HK-2 (cell line): ENCODE results near the gene SHISA5.
"Not testable (repeated sequence)": the region's sequence is repeated elsewhere in the genome, so short reads cannot be mapped to it uniquely, and the experiment has no call there.

ENCODE experiments used
- DNase-seq: peaks from one replicate; pipeline ENCODE4 v3.0.0-alpha.2; 2018; ENCODE audit not compliant: unreplicated experiment

The SHISA5 gene

DNA sequence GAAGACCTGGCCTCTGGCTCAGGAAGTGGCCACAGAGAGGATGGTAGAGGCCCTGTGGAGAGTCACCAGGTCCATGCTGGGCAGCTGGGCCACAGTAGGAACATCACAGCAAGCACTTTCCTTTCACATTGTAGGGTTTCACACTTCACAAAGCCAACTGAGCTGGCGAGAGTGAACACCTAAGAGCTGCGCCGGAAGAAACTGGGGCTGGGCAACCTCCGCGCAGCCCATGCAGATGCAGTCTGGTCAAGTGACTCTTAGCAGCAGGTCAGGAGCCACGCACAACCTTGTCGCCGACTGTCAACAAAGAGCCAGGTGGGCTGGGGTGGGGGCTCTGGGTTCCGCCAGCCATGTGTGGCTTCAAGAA, 15.3 kb upstream of the SHISA5 start:
- DNase-seq, result no peak

GRCh38 chr3:48518638-48519276, 14.8 kb upstream of the SHISA5 start:
- no peak for DNase-seq

GRCh38 chr3:48518069-48518468, 14.1 kb upstream of the SHISA5 start:
- no peak for DNase-seq

- DNase-seq, result no peak
These were observed 12.6 kb upstream of the SHISA5 start for GRCh38 chr3:48516571-48516970.

- no peak for DNase-seq
These were observed 10.7 kb upstream of the SHISA5 start for GRCh38 chr3:48514431-48515227.

DNA sequence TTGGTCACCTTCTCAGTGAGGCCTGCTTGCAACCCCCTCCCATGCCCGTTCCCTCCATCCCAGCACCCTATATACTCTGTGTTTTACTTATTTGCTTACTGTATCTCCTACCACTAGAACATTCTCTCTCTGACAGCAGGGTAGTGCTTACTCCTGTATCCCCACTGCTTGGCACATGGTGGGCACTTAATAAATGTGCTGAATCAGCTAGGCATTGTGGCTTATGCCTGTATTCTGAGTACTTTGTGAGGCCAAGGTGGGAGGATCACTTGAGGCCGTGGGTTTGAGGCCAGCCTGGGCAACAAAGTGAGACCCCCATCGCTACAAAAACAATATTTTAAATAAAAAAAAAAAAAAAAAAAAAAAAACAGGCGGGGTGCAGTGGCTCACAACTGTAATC, 7.6 kb upstream of the SHISA5 start:
- DNase-seq, result no peak

DNA sequence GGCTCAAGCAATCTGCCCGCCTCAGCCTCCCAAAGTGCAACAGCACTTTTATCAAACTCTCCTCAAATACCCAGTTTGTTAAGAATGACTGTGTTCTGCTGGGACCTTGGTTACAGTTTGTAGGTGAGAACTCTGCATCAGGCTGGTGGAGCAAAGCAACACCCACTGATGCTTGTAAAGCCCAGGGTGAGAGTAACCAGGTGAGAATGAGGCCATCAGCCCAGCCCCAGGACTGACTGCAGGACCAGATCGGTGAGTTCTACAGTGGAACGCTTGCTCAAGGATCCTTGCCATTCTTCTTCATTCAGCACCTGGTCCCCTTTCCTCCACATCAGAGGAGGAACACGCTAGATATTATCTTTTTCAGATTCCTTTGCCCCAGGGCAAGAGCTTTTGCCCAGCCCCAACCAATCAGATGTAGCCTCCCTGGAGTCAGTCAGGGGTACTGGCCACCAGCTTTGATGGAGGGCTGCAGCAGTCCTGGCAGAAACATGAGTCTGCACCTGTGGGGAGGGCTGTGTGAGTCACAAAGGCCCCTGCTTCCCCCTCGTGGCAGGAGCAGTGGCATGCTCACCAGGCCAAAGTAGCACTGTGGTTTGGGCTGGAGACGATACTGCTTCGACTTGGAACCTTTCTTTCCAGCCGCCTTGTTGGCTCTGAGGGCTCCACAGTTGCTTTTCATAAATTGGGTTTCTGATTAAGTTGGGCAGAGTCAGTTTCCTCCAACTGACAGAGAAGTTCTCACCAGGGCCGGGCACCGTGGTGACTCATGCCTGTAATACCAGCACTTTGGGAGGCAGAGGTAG, 3.5 kb upstream of the SHISA5 start:
- DNase-seq, result peak; percentile 65

DNA sequence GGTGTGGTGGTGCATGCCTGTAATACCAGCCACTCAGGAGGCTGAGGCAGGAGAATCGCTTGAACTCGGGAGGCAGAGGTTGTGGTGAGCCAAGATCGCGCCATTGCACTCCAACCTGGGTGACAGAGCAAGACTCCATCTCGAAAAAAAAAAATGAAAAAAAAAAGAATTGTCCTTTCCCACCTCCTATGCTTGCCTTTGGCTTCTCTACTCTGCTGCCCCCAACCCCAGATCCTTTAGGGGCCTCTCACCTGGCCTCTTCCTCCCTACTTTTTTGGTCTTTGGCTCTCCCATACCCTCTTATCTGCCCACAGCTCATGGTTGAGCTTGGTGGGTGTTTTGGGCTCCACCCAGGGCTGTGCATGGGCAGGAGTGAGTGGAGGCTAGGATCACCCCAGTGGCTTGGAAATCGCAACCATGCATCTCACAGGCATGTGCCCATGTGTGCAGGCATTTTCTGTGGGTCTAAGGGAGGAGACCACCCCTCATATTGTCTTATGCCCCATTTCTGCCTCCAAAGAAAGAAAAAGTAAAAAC, 2.1 kb upstream of the SHISA5 start:
- DNase-seq, result no peak

GRCh38 chr3:48505146-48505545, 1.2 kb upstream of the SHISA5 start:
- DNase-seq, result no peak

DNA sequence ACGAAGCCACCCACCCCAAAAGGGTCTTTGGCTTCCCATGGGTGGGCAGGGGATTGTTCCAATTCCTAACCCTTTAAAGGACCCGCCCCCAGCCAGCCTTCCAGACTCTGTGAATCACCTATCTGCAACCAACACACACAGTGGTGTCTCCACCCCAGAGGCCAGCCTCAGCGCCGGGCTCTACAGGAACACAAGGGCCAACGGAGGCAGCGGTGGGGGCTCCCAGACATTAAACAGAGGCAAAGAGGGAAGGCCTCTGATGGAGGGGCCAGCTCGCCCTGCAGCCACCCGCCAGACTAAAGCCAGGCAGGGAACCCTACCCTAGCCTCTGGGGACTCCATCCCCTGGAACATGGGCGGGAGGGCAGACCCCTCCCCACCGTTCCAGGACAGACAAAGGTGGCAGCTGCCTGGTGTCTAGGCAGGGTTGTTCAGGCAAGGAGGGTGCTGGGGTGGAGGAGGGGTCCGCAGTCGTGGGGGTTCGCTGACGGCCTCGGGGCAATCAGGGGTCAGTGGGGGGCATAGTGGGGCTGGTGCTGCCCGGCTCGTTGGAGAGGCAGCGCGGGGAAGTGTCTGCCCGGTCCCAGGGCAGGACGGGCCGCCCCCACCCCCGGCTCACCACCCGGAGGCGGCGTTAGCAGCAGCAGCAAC, 448 bp downstream of the SHISA5 start:
- DNase-seq, result peak; percentile 44

DNA sequence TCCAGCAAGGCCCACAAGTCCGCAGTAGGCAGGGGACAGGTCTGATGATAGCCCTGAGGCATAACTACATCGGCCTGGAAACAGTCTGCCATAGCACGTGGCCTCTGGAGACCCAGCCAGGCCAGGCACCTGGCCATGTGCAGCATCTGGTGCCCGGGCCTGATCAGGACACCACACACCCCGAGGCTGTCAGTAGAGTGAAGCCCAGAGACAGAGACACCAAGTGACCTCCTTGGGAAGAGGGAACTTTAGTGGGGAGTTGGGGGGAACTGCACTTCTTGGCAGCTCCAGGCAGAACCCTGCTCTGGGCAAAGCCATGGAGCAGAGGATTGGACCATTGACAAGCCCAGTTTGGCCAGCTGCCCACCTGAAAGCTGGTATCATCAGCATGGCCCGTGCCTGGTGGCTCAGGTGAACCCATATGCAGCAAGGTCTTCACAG, 1.2 kb downstream of the SHISA5 start:
- no peak for DNase-seq

GRCh38 chr3:48502121-48502520, 1.9 kb downstream of the SHISA5 start:
- no peak for DNase-seq

DNA sequence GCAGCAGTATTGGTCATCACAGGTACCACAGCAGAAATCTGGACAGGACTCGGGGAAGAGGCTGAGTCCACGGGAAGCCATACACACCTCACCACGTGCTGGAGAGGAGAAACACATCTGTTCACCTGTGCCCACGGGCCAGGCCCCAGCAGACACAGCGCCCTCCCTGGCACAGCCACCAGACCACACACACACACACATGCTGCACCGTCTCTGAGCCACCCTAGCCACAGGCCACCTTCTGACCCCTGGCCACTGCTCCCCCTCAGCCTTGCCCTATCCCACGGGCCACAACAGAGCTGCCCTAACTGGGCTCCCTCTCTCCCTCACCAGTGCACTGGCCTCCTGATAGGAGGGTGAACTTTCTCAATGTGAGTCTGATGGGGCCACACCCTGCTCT, 2.8 kb downstream of the SHISA5 start:
- no peak for DNase-seq

DNA sequence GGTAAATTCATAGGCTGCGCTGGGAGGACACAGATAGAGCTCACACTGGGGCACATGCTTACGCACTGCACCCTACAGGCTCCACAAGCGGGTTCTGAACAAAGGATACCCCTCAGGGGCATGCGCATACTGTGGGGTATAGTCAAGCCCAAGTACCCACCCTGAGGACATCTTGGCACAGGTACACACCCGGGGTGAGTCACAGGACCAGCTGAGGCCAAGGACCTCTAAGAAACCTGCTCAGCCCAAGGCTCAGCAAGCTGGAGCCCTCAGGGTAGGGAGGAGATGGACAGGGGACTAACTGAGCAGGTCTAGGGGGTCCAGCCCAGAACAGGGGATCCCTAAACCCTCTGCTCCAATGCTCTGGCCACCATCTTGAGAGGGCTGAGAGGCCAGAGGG, 3.3 kb downstream of the SHISA5 start:
- DNase-seq, result no peak

DNA sequence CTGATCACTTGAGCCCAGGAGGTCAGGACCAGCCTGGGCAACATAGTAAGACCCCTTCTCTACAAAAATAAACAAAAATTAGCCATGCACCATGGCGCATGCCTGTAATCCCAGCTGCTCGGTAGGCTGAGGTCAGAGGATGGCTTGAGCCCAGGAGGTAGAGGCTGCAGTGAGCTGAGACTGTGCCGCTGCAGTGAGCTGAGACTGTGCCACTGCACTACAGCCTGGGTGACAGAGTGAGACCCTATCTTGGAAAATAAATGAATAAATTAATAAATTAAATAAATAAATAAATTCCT, 10.8 kb downstream of the SHISA5 start:
- DNase-seq, result no peak

- no peak for DNase-seq
These were observed 11.3 kb downstream of the SHISA5 start for GRCh38 chr3:48492461-48493202.

- no peak for DNase-seq
These were observed 17.0 kb downstream of the SHISA5 start for GRCh38 chr3:48486952-48487351.

GRCh38 chr3:48482822-48483221, 21.2 kb downstream of the SHISA5 start:
- not testable (repeated sequence) for DNase-seq

DNA sequence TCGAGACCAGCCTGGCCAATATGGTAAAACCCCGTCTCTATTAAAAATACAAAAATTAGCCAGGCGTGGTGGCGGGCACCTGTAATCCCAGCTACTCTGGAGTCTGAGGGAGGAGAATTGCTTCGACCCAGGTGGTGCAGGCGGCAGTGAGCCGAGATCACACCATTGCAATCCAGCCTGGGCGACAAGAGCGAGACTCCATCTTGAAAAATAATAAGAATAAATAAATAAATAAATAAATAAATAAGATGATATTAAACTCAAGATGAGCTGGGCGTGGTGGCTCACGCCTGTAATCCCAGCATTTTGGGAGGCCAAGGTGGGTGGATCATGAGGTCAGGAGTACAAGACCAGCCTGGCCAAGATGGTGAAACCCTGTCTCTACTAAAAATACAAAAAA, 23.1 kb downstream of the SHISA5 start:
- DNase-seq, result not testable (repeated sequence)

DNA sequence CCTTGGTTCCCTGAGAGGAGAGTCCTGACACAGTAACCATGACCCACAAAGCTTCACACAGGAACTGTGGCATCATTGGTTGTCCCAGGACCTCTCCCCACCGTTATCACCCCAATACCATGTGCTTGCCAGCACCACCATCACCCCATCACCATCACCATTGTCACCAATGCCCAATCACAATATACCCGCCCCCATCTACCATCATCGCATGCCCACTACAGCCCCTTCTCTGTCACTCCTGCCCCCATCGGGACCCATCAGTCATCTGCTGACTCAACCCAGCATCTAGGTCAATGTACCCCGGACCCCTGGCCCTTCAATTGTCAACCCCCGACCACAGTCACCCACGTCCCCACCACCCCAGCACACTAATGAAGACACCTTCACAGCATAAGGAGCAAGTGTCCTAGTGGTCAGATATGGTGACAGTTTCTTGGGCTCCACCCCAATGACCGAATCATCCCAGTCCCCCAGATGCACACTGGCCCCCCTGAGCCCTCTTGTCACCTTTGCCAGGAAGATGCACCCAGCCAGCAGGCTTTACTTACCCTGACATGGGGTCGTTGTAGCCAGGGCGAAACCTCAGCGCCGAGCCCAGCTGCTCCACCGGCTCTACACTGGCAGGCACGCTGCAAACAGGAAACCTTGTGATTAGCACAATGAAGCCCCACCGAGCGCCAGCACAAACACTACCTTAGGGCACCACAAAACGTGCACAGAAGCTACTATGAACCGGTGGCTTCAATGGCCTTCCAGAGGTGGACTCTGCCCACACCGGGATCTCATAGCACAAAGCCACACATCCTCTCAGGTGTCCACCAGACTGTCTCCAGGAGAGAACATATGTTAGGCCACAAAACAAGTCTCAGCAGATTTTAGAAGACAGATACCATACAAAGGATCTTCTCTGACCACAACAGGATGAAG, 25.1 kb downstream of the SHISA5 start:
- no peak for DNase-seq
